GM08714 (cell line): ENCODE results near the gene BRF1.

Experiments
- H3K4me3 ChIP-seq: fragments of 200-500 bp; sonication (Bioruptor generic); 2 replicates; pipeline ENCODE4 v1.5.1; 2014; ENCODE audit warnings: mild to moderate bottlenecking, low read length, inconsistent platforms
- ZNF274 ChIP-seq: IDR thresholded peaks from 2 replicates; pipeline ENCODE4 v1.6.1; 2012; ENCODE audit warnings: mild to moderate bottlenecking, low read depth, low read length

BRF1 gene

GRCh38 chr14:105198588-105198987 is 102.2 kb downstream of the BRF1 start:
- TF ChIP-seq ZNF274, result no peak
- no peak overlapping the region for H3K4me3 ChIP-seq

GRCh38 chr14:105197211-105197641 is 103.6 kb downstream of the BRF1 start:
- no peak overlapping the region for H3K4me3 ChIP-seq
- no peak for TF ChIP-seq ZNF274

- no peak overlapping the region for H3K4me3 ChIP-seq
- TF ChIP-seq ZNF274, result no peak
These were observed 104.4 kb downstream of the BRF1 start for GRCh38 chr14:105196265-105196960.

GRCh38 chr14:105195522-105196264 is 105.1 kb downstream of the BRF1 start:
- no peak for TF ChIP-seq ZNF274
- H3K4me3 ChIP-seq, result no peak overlapping the region

- no peak overlapping the region for H3K4me3 ChIP-seq
These were observed 105.8 kb downstream of the BRF1 start for GRCh38 chr14:105195051-105195450.

GRCh38 chr14:105193916-105194782 is 106.7 kb downstream of the BRF1 start:
- no peak for TF ChIP-seq ZNF274
- H3K4me3 ChIP-seq, result no peak overlapping the region

More at GRCh38 chr14:105195051-105195450, 105.8 kb downstream of the BRF1 start:
- no peak for TF ChIP-seq ZNF274

GRCh38 chr14:105192866-105193731 is 107.7 kb downstream of the BRF1 start:
- TF ChIP-seq ZNF274, result no peak
- H3K4me3 ChIP-seq, result no peak overlapping the region

GRCh38 chr14:105187935-105188524 is 112.8 kb downstream of the BRF1 start:
- no peak for TF ChIP-seq ZNF274

GRCh38 chr14:105187116-105187515 is 113.7 kb downstream of the BRF1 start:
- no peak for TF ChIP-seq ZNF274
- no peak overlapping the region for H3K4me3 ChIP-seq

More at GRCh38 chr14:105187935-105188524, 112.8 kb downstream of the BRF1 start:
- H3K4me3 ChIP-seq, result no peak overlapping the region

- TF ChIP-seq ZNF274, result no peak
These were observed 114.8 kb downstream of the BRF1 start for GRCh38 chr14:105185973-105186372.

GRCh38 chr14:105185001-105185400 is 115.8 kb downstream of the BRF1 start:
- no peak overlapping the region for H3K4me3 ChIP-seq
- TF ChIP-seq ZNF274, result no peak

More at GRCh38 chr14:105185973-105186372, 114.8 kb downstream of the BRF1 start:
- no peak overlapping the region for H3K4me3 ChIP-seq

GRCh38 chr14:105184461-105184860 is 116.3 kb downstream of the BRF1 start:
- no peak overlapping the region for H3K4me3 ChIP-seq
- no peak for TF ChIP-seq ZNF274
